ENCODE measurements around the gene TRIM56.

- TF ChIP-seq CTCF (conservative IDR thresholded peaks at IDR 0.05 in 1 of 2, IDR thresholded peaks at IDR 0.05 in 1 of 2; ENCODE audit: low read depth in 1 of 2, low read length in 2 of 2) (no peak), EZH2 (IDR thresholded peaks at IDR 0.05; ENCODE audit: low read length, missing control alignments) (no peak)
Observed at GRCh38 chr7:101116898-101117297, 31.6 kb downstream of the TRIM56 start.
